Smooth muscle cell (in vitro differentiated cells): ENCODE results near the gene LOXL4. TPM values are rescaled to one million over a fixed set of nuclear protein-coding genes. Genes with fewer than 3 reads are reported as not detected.

ENCODE experiments used
- DNase-seq: peaks from one replicate; lab custom pipeline; 2025; ENCODE audit not compliant: unreplicated experiment; lab: John Stamatoyannopoulos, UW
- H2AFZ ChIP-seq: fragments of 200-600 bp; sonication (generic); 2 replicates; pipeline ENCODE4 v1.6.0; 2016; ENCODE audit warnings: antibody characterized with exemption, low read depth, mild to moderate bottlenecking
- H3F3A ChIP-seq: fragments of 200-600 bp; sonication (generic); 2 replicates; pipeline ENCODE4 v1.6.0; 2017; ENCODE audit warnings: antibody characterized with exemption, low read depth
- H3K27ac ChIP-seq: fragments of 200-600 bp; sonication (generic); 2 replicates; pipeline ENCODE4 v1.5.1; 2016; ENCODE audit warnings: low read depth, mild to moderate bottlenecking
- H3K27me3 ChIP-seq: fragments of 200-600 bp; sonication (generic); 2 replicates; pipeline ENCODE4 v1.6.1; 2016; ENCODE audit warnings: low read depth, mild to moderate bottlenecking
- H3K36me3 ChIP-seq: fragments of 200-600 bp; sonication (generic); 2 replicates; pipeline ENCODE4 v1.5.1; 2016; ENCODE audit warnings: low read depth
- H3K4me1 ChIP-seq: fragments of 200-600 bp; sonication (generic); 2 replicates; pipeline ENCODE4 v1.5.1; 2016; ENCODE audit warnings: low read depth
- H3K4me2 ChIP-seq: fragments of 200-600 bp; sonication (generic); 2 replicates; pipeline ENCODE4 v1.6.0; 2016; ENCODE audit warnings: mild to moderate bottlenecking
- H3K4me3 ChIP-seq: fragments of 200-600 bp; sonication (generic); 2 replicates; pipeline ENCODE4 v1.5.1; 2016; ENCODE audit warnings: mild to moderate bottlenecking
- H3K79me2 ChIP-seq: fragments of 200-600 bp; sonication (generic); 2 replicates; pipeline ENCODE4 v1.6.0; 2016; ENCODE audit warnings: low read depth, mild to moderate bottlenecking
- H3K9ac ChIP-seq: fragments of 200-600 bp; sonication (generic); 2 replicates; pipeline ENCODE4 v1.6.0; 2016; ENCODE audit warnings: low read depth
- H3K9me3 ChIP-seq: fragments of 200-600 bp; sonication (generic); replicated peaks from 2 replicates; pipeline ENCODE4 v1.5.1; 2016; ENCODE audit warnings: low read depth
- H4K20me1 ChIP-seq: fragments of 200-600 bp; sonication (generic); 2 replicates; pipeline ENCODE4 v1.6.0; 2016; ENCODE audit warnings: low read depth
- CTCF ChIP-seq: fragments of 200-600 bp; sonication (generic); IDR thresholded peaks from 2 replicates; pipeline ENCODE4 v1.5.1; 2017; ENCODE audit warnings: borderline replicate concordance, mild to moderate bottlenecking, antibody characterized with exemption; ENCODE audit not compliant: insufficient read depth, poor library complexity, severe bottlenecking
- WGBS: methylation state at CpG from one replicate; pipeline ENCODE4 v1.1.7; 2016; ENCODE audit warnings: low lambda C conversion rate; 5-methylcytosine and 5-hydroxymethylcytosine counted together
- polyA plus RNA-seq: library from polyadenylated mRNA; unstranded; fragments of >200 nt; fragmentation: Nextera tagmentation; extraction: Ambion mirVana; gene quantifications from 2 replicates; pipeline ENCODE4 v1.2.1, GENCODE V29; 2016
- total RNA-seq: library from RNA; depleted of rRNA; stranded (reverse); fragments of >200 nt; gene quantifications from 2 replicates; pipeline ENCODE4 v1.2.3, GENCODE V29; 2014

LOXL4 gene
- 19.8 and 27.7 TPM in 2 replicates for total RNA-seq
- 36.2 and 60.2 TPM in 2 replicates for polyA plus RNA-seq

DNA sequence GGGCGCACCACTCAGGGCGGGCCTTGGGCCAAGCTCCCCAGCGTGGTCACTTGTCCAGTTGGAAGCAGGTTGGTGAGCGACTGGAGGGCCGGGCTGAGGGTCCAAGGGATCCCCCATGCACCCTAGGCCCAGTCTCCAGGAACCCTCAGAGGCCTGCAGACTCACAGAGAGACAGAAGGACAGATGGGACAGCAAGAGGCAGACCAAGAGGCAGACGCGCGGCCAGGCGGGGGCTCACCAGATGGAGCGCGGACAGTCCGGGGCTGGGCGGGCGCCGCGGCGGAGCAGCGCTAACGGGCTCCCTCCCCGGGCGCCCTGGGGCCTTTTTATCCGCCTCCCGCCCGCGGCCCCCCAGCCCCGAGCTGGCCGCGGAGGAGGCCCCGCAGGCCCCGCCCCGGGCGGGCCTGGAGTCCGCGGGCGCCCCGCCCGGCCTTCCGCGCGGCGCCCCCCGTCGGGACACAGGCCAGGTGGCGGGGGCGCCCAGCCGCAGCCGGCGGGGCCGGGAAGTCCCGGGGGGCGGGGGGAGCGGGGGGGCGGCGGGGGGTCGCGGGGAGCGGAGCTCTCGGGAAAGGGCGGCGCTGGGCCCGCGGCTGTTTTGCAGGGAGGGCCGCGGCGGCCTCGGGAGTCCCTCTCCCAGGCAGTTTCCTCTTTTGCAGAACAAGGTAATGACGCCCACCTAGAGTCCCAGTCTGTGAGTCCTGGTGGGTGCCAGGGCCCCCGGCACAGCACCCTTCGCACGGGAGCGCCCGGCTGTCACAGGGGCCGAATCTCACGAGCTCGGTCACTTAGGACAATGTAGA, at the start of gene LOXL4:
TSS of gene LOXL4 (minus strand) at position 301 of the 800 bp plus-strand sequence. CDS start 5,175 bp downstream, outside the sequence.
- 32% methylated on average over 15 of the region's 75 CpGs for WGBS
- Histone ChIP-seq H3K9me3 (no peaks in the 10 kb centered on the region), H3K4me3 (peak within 1 kb of the TSS; percentile 46), H3K4me2 (peak within 1 kb of the TSS; percentile 90), H3K9ac (no peak within 1 kb of the TSS), H3K27me3 (no peaks in the 10 kb centered on the region), H4K20me1 (no peaks in the 10 kb centered on the region), H3K36me3 (no peaks in the 10 kb centered on the region), H2AFZ (no peak within 1 kb of the TSS), H3F3A (no peaks in the 10 kb centered on the region), H3K4me1 (peaks cover 17% of the 10 kb centered on the region), H3K79me2 (no peaks in the 10 kb centered on the region), H3K27ac (no peak within 1 kb of the TSS)
- no peak for DNase-seq
- no peak for TF ChIP-seq CTCF

DNA sequence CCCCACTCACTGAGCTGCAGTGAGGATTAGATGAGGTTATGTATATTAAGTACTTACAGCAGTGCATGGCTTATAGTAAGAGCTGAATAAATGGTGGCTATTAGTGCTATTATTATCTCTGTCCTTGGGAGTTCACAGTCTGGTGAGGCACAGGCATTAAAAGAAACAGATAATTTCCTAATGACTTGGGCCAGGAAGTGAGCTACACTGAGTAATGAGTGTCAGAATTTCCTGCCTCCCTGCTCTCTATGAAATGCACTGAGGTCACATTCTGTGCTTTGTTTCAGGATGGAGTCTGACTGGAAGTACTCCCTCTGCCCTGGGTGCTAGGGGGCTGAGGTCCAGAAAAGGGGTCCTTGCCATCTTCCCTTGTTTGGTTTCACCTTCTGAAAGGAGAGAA, 48.7 kb upstream of the LOXL4 start:
- H3K4me3 ChIP-seq: no peak overlapping the region
- no peaks in the 10 kb centered on the region for H4K20me1 ChIP-seq
- no peaks in the 10 kb centered on the region for H3K9me3 ChIP-seq
- H3K4me2 ChIP-seq: peak overlapping the region; percentile 31
- no peaks in the 10 kb centered on the region for H3K79me2 ChIP-seq
- no peak for TF ChIP-seq CTCF
- peaks cover 5% of the 10 kb centered on the region for H3F3A ChIP-seq
- H3K27ac ChIP-seq: peak overlapping the region; percentile 34
- DNase-seq: no peak
- H3K9ac ChIP-seq: no peak overlapping the region
- no peaks in the 10 kb centered on the region for H3K27me3 ChIP-seq
- H2AFZ ChIP-seq: no peak overlapping the region
- H3K4me1 ChIP-seq: no peaks in the 10 kb centered on the region
- no peaks in the 10 kb centered on the region for H3K36me3 ChIP-seq

DNA sequence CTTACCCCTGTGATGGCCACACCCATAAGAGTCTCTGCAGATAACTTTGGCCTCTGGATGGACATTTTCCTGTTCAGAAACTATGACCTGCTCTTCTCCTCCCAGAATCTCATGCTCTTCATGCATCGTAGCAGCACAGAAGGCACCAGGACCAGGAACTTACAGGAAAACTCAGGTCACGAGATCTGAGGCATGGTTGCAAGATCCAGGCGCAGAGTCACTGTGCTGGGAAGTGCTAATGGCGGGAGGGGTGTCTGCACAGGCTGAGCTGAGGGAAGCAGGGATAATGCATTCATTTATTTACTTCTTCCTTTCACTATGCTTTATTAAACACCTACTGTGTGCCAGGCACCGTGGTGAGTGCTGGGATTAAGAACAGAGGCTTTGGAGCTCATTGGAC, 48.2 kb upstream of the LOXL4 start:
- 57% methylated on average over 5 of the region's 5 CpGs for WGBS
- H2AFZ ChIP-seq: no peak overlapping the region

More for the DNA sequence above, 48.2 kb upstream of the LOXL4 start:
- no peaks in the 10 kb centered on the region for H3K36me3 ChIP-seq
- H3K27ac ChIP-seq: no peak overlapping the region
- no peak overlapping the region for H3K9ac ChIP-seq
- no peak for TF ChIP-seq CTCF
- H3K27me3 ChIP-seq: no peaks in the 10 kb centered on the region
- H3K4me1 ChIP-seq: no peaks in the 10 kb centered on the region
- no peak for DNase-seq
- H3K4me2 ChIP-seq: peak overlapping the region; percentile 31
- H3K79me2 ChIP-seq: no peaks in the 10 kb centered on the region
- H3K9me3 ChIP-seq: no peaks in the 10 kb centered on the region
- no peak overlapping the region for H3K4me3 ChIP-seq
- H4K20me1 ChIP-seq: no peaks in the 10 kb centered on the region
- H3F3A ChIP-seq: peaks cover 4% of the 10 kb centered on the region
